ENCODE measurements around the gene TBC1D3B. TPM values are rescaled to one million over a fixed set of nuclear protein-coding genes. Genes with fewer than 3 reads are reported as not detected.
"Not testable (repeated sequence)": the region's sequence is repeated elsewhere in the genome, so short reads cannot be mapped to it uniquely, and the experiment has no call there.

TBC1D3B gene
- total RNA-seq, 1 donor from 2014 or later, result 11.1 TPM

GRCh38 chr17:36183001-36183971, 6.8 kb upstream of the TBC1D3B start:
- Histone ChIP-seq H3K4me1 (no peaks in the 10 kb centered on the region), H3K27ac (peak overlapping the region; percentile 76), H3K9me3 (no peaks in the 10 kb centered on the region), H3K27me3 (ENCODE audit: low read depth) (peaks cover 10% of the 10 kb centered on the region), H3K36me3 (no peaks in the 10 kb centered on the region), H3K4me3 (peak overlapping the region; percentile 60)
- peak; percentile 73 for DNase-seq
- TF ChIP-seq CTCF (IDR thresholded peaks at IDR 0.05), result no peak
- intact Hi-C loops (cut with DNase I), result no loop called here
- peak; percentile 88 to 92 for ATAC-seq

- no peak for DNase-seq
- ATAC-seq, result peak; percentile 22 to 23
- TF ChIP-seq CTCF (IDR thresholded peaks at IDR 0.05), result no peak
- no peaks in the 10 kb centered on the region for H3K9me3 ChIP-seq
- H3K4me1 ChIP-seq, result no peaks in the 10 kb centered on the region
- H3K27me3 ChIP-seq (ENCODE audit: low read depth), result peaks cover 10% of the 10 kb centered on the region
- H3K27ac ChIP-seq, result peak overlapping the region; percentile 76
- peak overlapping the region; percentile 60 for H3K4me3 ChIP-seq
- intact Hi-C loops (cut with DNase I), result no loop called here
- no peaks in the 10 kb centered on the region for H3K36me3 ChIP-seq
Observed at GRCh38 chr17:36182176-36183000, 6.0 kb upstream of the TBC1D3B start.

GRCh38 chr17:36181446-36182175, 5.2 kb upstream of the TBC1D3B start:
- intact Hi-C loops (cut with DNase I); H3K27ac ChIP-seq; H3K27me3 ChIP-seq (ENCODE audit: low read depth); H3K36me3 ChIP-seq; H3K4me3 ChIP-seq; H3K9me3 ChIP-seq; ATAC-seq; H3K4me1 ChIP-seq; DNase-seq: not testable (repeated sequence)

- intact Hi-C loops (cut with DNase I); DNase-seq; H3K36me3 ChIP-seq; H3K4me3 ChIP-seq; H3K27ac ChIP-seq; H3K9me3 ChIP-seq; H3K27me3 ChIP-seq (ENCODE audit: low read depth); ATAC-seq; H3K4me1 ChIP-seq: not testable (repeated sequence)
Observed at GRCh38 chr17:36168836-36169235, 7.6 kb downstream of the TBC1D3B start.

GRCh38 chr17:36153895-36154610, 22.4 kb downstream of the TBC1D3B start:
- Histone ChIP-seq H3K4me3 (no peak overlapping the region), H3K27me3 (ENCODE audit: low read depth) (peaks cover 4% of the 10 kb centered on the region), H3K27ac (no peak overlapping the region), H3K36me3 (no peaks in the 10 kb centered on the region), H3K9me3 (no peaks in the 10 kb centered on the region), H3K4me1 (peaks cover 4% of the 10 kb centered on the region)
- DNase-seq (no peak), ATAC-seq (no peak)
- intact Hi-C loops (cut with DNase I), result no loop called here
- TF ChIP-seq CTCF (IDR thresholded peaks at IDR 0.05), result no peak
